Fibroblast of the aortic adventitia (primary cell): ENCODE results near the gene WDR90. TPM values are rescaled to one million over a fixed set of nuclear protein-coding genes. Genes with fewer than 3 reads are reported as not detected.
A peak's percentile ranks its signal among the peaks of the same experiment; 100 is the strongest.
"Not testable (repeated sequence)": the region's sequence is repeated elsewhere in the genome, so short reads cannot be mapped to it uniquely, and the experiment has no call there.

Experiments used
- DNase-seq: peaks from one replicate; pipeline ENCODE4 v3.0.0-alpha.2; 2010; ENCODE audit warnings: low read depth
- H3K4me3 ChIP-seq: 2 replicates; pipeline ENCODE4 v1.5.1; 2011; ENCODE audit warnings: low read depth, mild to moderate bottlenecking, control low read depth, low read length, moderate library complexity
- CTCF ChIP-seq: IDR thresholded peaks from 2 replicates; pipeline ENCODE4 v1.5.1; 2011; ENCODE audit warnings: mild to moderate bottlenecking, low read length, control low read depth, inconsistent platforms; ENCODE audit not compliant: insufficient read depth
- total RNA-seq: library from RNA; depleted of rRNA; stranded (reverse); fragments of >200 nt; gene quantifications from 2 replicates; pipeline ENCODE4 v1.2.3, GENCODE V29; 2012; ENCODE audit warnings: low replicate concordance

The WDR90 gene
- total RNA-seq, 1 donor, result 25.0 TPM

- TF ChIP-seq CTCF, result no peak
- no peak for DNase-seq
- no peak overlapping the region for H3K4me3 ChIP-seq
These were observed 59.8 kb downstream of the WDR90 start for GRCh38 chr16:708959-709358.

- H3K4me3 ChIP-seq, result no peak overlapping the region
- TF ChIP-seq CTCF, result peak; percentile 8
- DNase-seq, result peak; percentile 82
These were observed 60.7 kb downstream of the WDR90 start for GRCh38 chr16:709566-710499.

- no peak overlapping the region for H3K4me3 ChIP-seq
- no peak for TF ChIP-seq CTCF
- no peak for DNase-seq
These were observed 61.4 kb downstream of the WDR90 start for GRCh38 chr16:710500-711075.

- H3K4me3 ChIP-seq, result no peak overlapping the region
- no peak for TF ChIP-seq CTCF
- DNase-seq, result no peak
These were observed 61.9 kb downstream of the WDR90 start for GRCh38 chr16:711084-711483.

GRCh38 chr16:711548-712320, 62.6 kb downstream of the WDR90 start:
- H3K4me3 ChIP-seq, result no peak overlapping the region
- TF ChIP-seq CTCF, result peak; percentile 85
- DNase-seq, result peak; percentile 61

- DNase-seq, result peak; percentile 88
- peak; percentile 47 for TF ChIP-seq CTCF
- not testable (repeated sequence) for H3K4me3 ChIP-seq
These were observed 63.6 kb downstream of the WDR90 start for GRCh38 chr16:712740-713250.
